Thyroid gland (tissue), 4 donors: Measurements from ENCODE around the gene RELL1.

Experiments used
- CTCF ChIP-seq, 6 experiments: fragments of 200-600 bp in 3 of 6; fragments of 450-650 bp in 3 of 6; sonication (generic) in 3 of 6; IDR thresholded peaks; one replicate each; pipeline ENCODE4 v1.5.1; 2016 to 2019; ENCODE audit warnings: antibody characterized with exemption in 6 of 6, mild to moderate bottlenecking in 2 of 6, inconsistent platforms in 1 of 6, moderate library complexity in 1 of 6
- POLR2A ChIP-seq, 2 donors: fragments of 450-650 bp; IDR thresholded peaks; one replicate each; pipeline ENCODE4 v1.6.1; 2017; ENCODE audit warnings: antibody characterized with exemption in 2 of 2, mild to moderate bottlenecking in 2 of 2, moderate library complexity in 1 of 2

GRCh38 chr4:37651781-37652377 lies 34.3 kb downstream of the RELL1 start:
- TF ChIP-seq POLR2A (IDR thresholded peaks at IDR 0.05) (no peak), CTCF (IDR thresholded peaks at IDR 0.05) (no peak)
